Measurements from ENCODE around the gene MSH2. TPM values are rescaled to one million over a fixed set of nuclear protein-coding genes. Genes with fewer than 3 reads are reported as not detected.

MSH2 gene
- total RNA-seq, 1 experiment from 2014 or later = 139 TPM

- Mint-ChIP-seq H3K36me3 (ENCODE audit: insufficient read depth in 1 of 3, low read depth in 3 of 3) (peaks cover 3 to 26% (median 17%) of the 10 kb centered on the region in 3 experiments), H3K4me3 (no peak overlapping the region), H3K27me3 (ENCODE audit: low read depth) (peaks cover 3% of the 10 kb centered on the region; the same call in 1 of the 2 replicates), H3K4me1 (peaks cover 17 to 28% of the 10 kb centered on the region in 2 experiments), H3K9me3 (peaks cover 13 to 14% of the 10 kb centered on the region in 2 experiments), H3K27ac (no peak overlapping the region; a peak in 1 of 7 replicates)
- Histone ChIP-seq H3K4me1 (ENCODE audit: insufficient read depth, low read length) (no peaks in the 10 kb centered on the region), H4K91ac (ENCODE audit: insufficient read length, low read depth, low read length) (no peak overlapping the region), H2BK5ac (ENCODE audit: insufficient read length, low read length) (no peak overlapping the region), H3K27me3 (ENCODE audit: insufficient read depth, low read length) (no peaks in the 10 kb centered on the region), H4K8ac (replicated peaks; ENCODE audit: insufficient read length, low read depth, low read length) (no peak overlapping the region), H3K27ac (ENCODE audit: insufficient read length, low read depth, low read length) (no peak overlapping the region), H3K56ac (ENCODE audit: insufficient read length, low read depth, low read length) (no peak overlapping the region), H4K20me1 (ENCODE audit: control insufficient read depth, insufficient read depth, insufficient read length) (no peaks in the 10 kb centered on the region), H2BK20ac (ENCODE audit: low read depth, low read length, poor library complexity, severe bottlenecking) (no peak overlapping the region), H3K9ac (ENCODE audit: extremely low read depth, insufficient read length, low read length) (no peak overlapping the region), H3K4ac (ENCODE audit: low read depth, low read length) (no peak overlapping the region), H2AFZ (ENCODE audit: low read length) (no peak overlapping the region), H3K9me3 (ENCODE audit: control insufficient read depth, low read depth, low read length) (peaks cover 12% of the 10 kb centered on the region), H2BK15ac (ENCODE audit: low read depth, low read length) (no peak overlapping the region), H3K14ac (ENCODE audit: insufficient read depth, low read length) (no peak overlapping the region), H2BK120ac (ENCODE audit: low read depth, low read length, poor library complexity, severe bottlenecking) (no peak overlapping the region), H3K23ac (ENCODE audit: insufficient read length, low read depth, low read length) (no peak overlapping the region), H3K79me2 (ENCODE audit: insufficient read depth, low read length) (no peaks in the 10 kb centered on the region), H3T11ph (ENCODE audit: low read length) (no peak overlapping the region), H3K79me1 (ENCODE audit: insufficient read depth, low read depth, low read length, poor library complexity, severe bottlenecking) (no peaks in the 10 kb centered on the region), H3K23me2 (ENCODE audit: insufficient read length, low read depth, low read length, poor library complexity, severe bottlenecking) (no peaks in the 10 kb centered on the region), H3K4me2 (ENCODE audit: insufficient read depth, insufficient read length, low read length) (no peak overlapping the region), H4K5ac (ENCODE audit: insufficient read length, low read depth, low read length) (no peak overlapping the region), H2BK12ac (ENCODE audit: insufficient read length, low read depth, low read length) (no peak overlapping the region), H3K18ac (ENCODE audit: insufficient read length, low read depth, low read length) (no peak overlapping the region), H2AK5ac (ENCODE audit: insufficient read length, low read length) (no peak overlapping the region)
- DNase-seq = no peak
- no CpG with 5 or more reads among the region's 6 CpGs for WGBS (ENCODE audit: extremely low coverage, insufficient read length, low lambda C conversion rate)
- no peak for TF ChIP-seq CTCF (conservative IDR thresholded peaks at IDR 0.05)
Observed at GRCh38 chr2:47509821-47510385, 106.9 kb downstream of the MSH2 start.
